Endothelial cell of umbilical vein (primary cell): ENCODE results near the gene ARHGEF1. TPM values are rescaled to one million over a fixed set of nuclear protein-coding genes. Genes with fewer than 3 reads are reported as not detected.

Experiments used
- BruUV-seq: library from RNA; stranded (reverse); fragments of 400-500 nt; replicated peaks from 2 replicates; lab custom pipeline; 2021; lab: Mats Ljungman, UMichigan
- CTCF ChIA-PET: fragments of 300-600, 350-600 bp; sonication (Branson Sonifier 250); formaldehyde crosslinking; loops from one replicate; lab custom pipeline; 2021; ENCODE audit warnings: antibody characterized with exemption, inconsistent platforms; lab: Charles Lee
- POLR2A ChIA-PET: fragments of 300-600, 350-600 bp; sonication (Branson Sonifier 250); formaldehyde crosslinking; loops from one replicate; lab custom pipeline; 2021; ENCODE audit warnings: antibody characterized with exemption, inconsistent platforms; lab: Charles Lee
- DNase-seq: peaks from one replicate; pipeline ENCODE4 v3.0.0-alpha.2; 2011; ENCODE audit warnings: low read depth, low spot score
- FAIRE-seq: peaks from 2 replicates; lab custom pipeline; 2011; peaks lifted over from hg19 to GRCh38; lab: Jason Lieb, UNC
- H2AFZ ChIP-seq: 2 replicates; pipeline ENCODE4 v1.6.0; 2012; ENCODE audit warnings: low read depth, low read length, control low read depth, inconsistent platforms
- H3K27ac ChIP-seq: 2 replicates; pipeline ENCODE4 v1.5.1; 2011; ENCODE audit warnings: low read depth, mild to moderate bottlenecking, control low read depth, low read length, moderate library complexity; ENCODE audit not compliant: insufficient read depth
- H3K27me3 ChIP-seq, 2 experiments: 2 replicates each; pipeline versions ENCODE4 v1.6.0 to v1.6.1; 2011; ENCODE audit warnings: low read length in 2 of 2, mixed read lengths in 1 of 2; ENCODE audit not compliant: control insufficient read depth in 2 of 2, insufficient read depth in 2 of 2
- H3K36me3 ChIP-seq, 2 experiments: 2 replicates in 1 of 2; 3 replicates in 1 of 2; pipeline ENCODE4 v1.5.1; 2011; ENCODE audit warnings: low read length in 2 of 2, mild to moderate bottlenecking in 1 of 2, moderate library complexity in 1 of 2; ENCODE audit not compliant: control insufficient read depth in 2 of 2, insufficient read depth in 2 of 2; ENCODE audit errors: extremely low read depth in 1 of 2
- H3K4me1 ChIP-seq: 3 replicates; pipeline ENCODE4 v1.5.1; 2011; ENCODE audit warnings: mild to moderate bottlenecking, low read length; ENCODE audit not compliant: control insufficient read depth, insufficient read depth; ENCODE audit errors: extremely low read depth
- H3K4me2 ChIP-seq: 2 replicates; pipeline ENCODE4 v1.6.1; 2011; ENCODE audit warnings: low read length, control low read depth, mixed read lengths; ENCODE audit not compliant: insufficient read depth
- H3K4me3 ChIP-seq, 3 experiments: fragments of 200-600 bp in 1 of 3; sonication (generic), shearing (Covaris generic) in 1 of 3; replicated peaks in 1 of 3; 2 replicates each; pipeline ENCODE4 v1.5.1; 2011 to 2016; ENCODE audit warnings: control low read depth in 3 of 3, low read length in 3 of 3, mild to moderate bottlenecking in 2 of 3, inconsistent platforms in 1 of 3, low read depth in 1 of 3, moderate library complexity in 1 of 3; ENCODE audit not compliant: insufficient read depth in 1 of 3
- H3K79me2 ChIP-seq: 2 replicates; pipeline ENCODE4 v1.6.0; 2012; ENCODE audit warnings: low read length, inconsistent platforms; ENCODE audit not compliant: control insufficient read depth, insufficient read depth
- H3K9ac ChIP-seq: replicated peaks from 2 replicates; pipeline ENCODE3; 2011; ENCODE audit warnings: low read length, control low read depth; ENCODE audit not compliant: insufficient read depth; ENCODE audit errors: extremely low read depth
- H3K9me1 ChIP-seq: replicated peaks from 3 replicates; pipeline ENCODE4 v1.6.0; 2011; ENCODE audit warnings: mild to moderate bottlenecking, low read length; ENCODE audit not compliant: control insufficient read depth, insufficient read depth; ENCODE audit errors: extremely low read depth
- H3K9me3 ChIP-seq: replicated peaks from 2 replicates; pipeline ENCODE4 v1.5.1; 2012; ENCODE audit warnings: low read length, inconsistent platforms; ENCODE audit not compliant: control insufficient read depth, insufficient read depth
- H4K20me1 ChIP-seq: replicated peaks from 2 replicates; pipeline ENCODE3; 2011; ENCODE audit warnings: mild to moderate bottlenecking, low read length; ENCODE audit not compliant: control insufficient read depth, insufficient read depth; ENCODE audit errors: extremely low read depth
- CTCF ChIP-seq, 2 donors: IDR thresholded peaks; 1 replicate in 1 of 2; 2 replicates in 1 of 2; pipeline ENCODE4 v1.5.1; 2011; ENCODE audit warnings: low read length in 2 of 2, mild to moderate bottlenecking in 2 of 2, moderate library complexity in 2 of 2, control low read depth in 1 of 2, inconsistent platforms in 1 of 2, low read depth in 1 of 2; ENCODE audit not compliant: insufficient read depth in 1 of 2; ENCODE audit errors: extremely low read depth in 1 of 2
- EZH2 ChIP-seq: IDR thresholded peaks from 2 replicates; pipeline ENCODE4 v1.6.1; 2012; ENCODE audit warnings: borderline replicate concordance, low read depth, mild to moderate bottlenecking, moderate library complexity, low read length, inconsistent platforms; ENCODE audit not compliant: severe bottlenecking
- FOS ChIP-seq: IDR thresholded peaks from 2 replicates; pipeline ENCODE4 v1.6.1; 2011; ENCODE audit warnings: mild to moderate bottlenecking, low read length, moderate library complexity, borderline replicate concordance; ENCODE audit not compliant: insufficient read depth
- GATA2 ChIP-seq: IDR thresholded peaks from 2 replicates; pipeline ENCODE4 v1.7.0; 2011; ENCODE audit warnings: low read depth, mild to moderate bottlenecking, moderate library complexity, mixed read lengths, low read length; ENCODE audit not compliant: insufficient read length, insufficient read depth
- JUN ChIP-seq: IDR thresholded peaks from 2 replicates; pipeline ENCODE4 v1.6.1; 2011; ENCODE audit warnings: borderline replicate concordance, low read depth; ENCODE audit not compliant: insufficient read length, insufficient read depth
- MYC ChIP-seq: IDR thresholded peaks from one replicate; pipeline ENCODE4 v1.6.1; 2011; ENCODE audit warnings: mild to moderate bottlenecking, low read depth, low read length
- POLR2A ChIP-seq: IDR thresholded peaks from 2 replicates; pipeline ENCODE4 v1.6.1; 2012; ENCODE audit warnings: low read depth, mild to moderate bottlenecking, control low read depth, low read length
- POLR2AphosphoS5 ChIP-seq: IDR thresholded peaks from 2 replicates; pipeline ENCODE4 v1.6.1; 2012; ENCODE audit warnings: low read depth, mild to moderate bottlenecking, control low read depth, low read length, moderate library complexity; ENCODE audit not compliant: insufficient read depth
- dilution Hi-C: fragments of 300-500 bp; cut with MboI; formaldehyde crosslinking; loops from one replicate; pipeline ENCODE4 v1.15.0; 2019; ENCODE audit warnings: low sequenced_read_pairs; ENCODE audit not compliant: extremely low pct_ligation_motif_present
- intact Hi-C: fragments of 100-400 bp; cut with micrococcal nuclease; formaldehyde crosslinking; loops from one replicate; pipeline ENCODE4 v1.10.0; 2022
- polyA plus RNA-seq, 4 experiments: library from polyadenylated mRNA; depleted of rRNA in 3 of 4; stranded (reverse) in 3 of 4; unstranded in 1 of 4; fragments of >200 nt; gene quantifications; 2 replicates each; pipeline versions ENCODE4 v1.2.1 to v1.2.3, GENCODE V29; 2011 to 2012; ENCODE audit warnings: missing spikeins in 1 of 4
- total RNA-seq: library from RNA; stranded (reverse); gene quantifications from 2 replicates; pipeline ENCODE4 v1.2.3, GENCODE V29; 2021
- TF ChIP-seq, protein P1 (sequence below): IDR thresholded peaks from 2 replicates; pipeline ENCODE4 v1.6.1; 2011; ENCODE audit not compliant: insufficient read depth, insufficient read length

The ARHGEF1 gene
- total and polyA plus RNA-seq, 2 donors (not counting 3 experiments of a cell fraction or from before 2014, with no cell fraction given): 65.4 to 123 TPM

- dilution Hi-C loops (no loop called here), intact Hi-C loops (no loop called here)
- no peaks in the 10 kb centered on the region for H4K20me1 ChIP-seq
- DNase-seq: no peak
- H3K9ac ChIP-seq: no peak overlapping the region
- TF ChIP-seq CTCF (IDR thresholded peaks at IDR 0.05; ENCODE audit: extremely low read depth in 1 of 2, insufficient read depth in 1 of 2, low read depth in 1 of 2, low read length in 2 of 2) (no peak), MYC (no peak), POLR2AphosphoS5 (no peak), FOS (no peak), POLR2A (no peak), JUN (no peak), EZH2 (no peak), GATA2 (no peak)
- TF ChIP-seq, protein P1, sequence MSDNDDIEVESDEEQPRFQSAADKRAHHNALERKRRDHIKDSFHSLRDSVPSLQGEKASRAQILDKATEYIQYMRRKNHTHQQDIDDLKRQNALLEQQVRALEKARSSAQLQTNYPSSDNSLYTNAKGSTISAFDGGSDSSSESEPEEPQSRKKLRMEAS: no peak
- H3K9me1 ChIP-seq: no peaks in the 10 kb centered on the region
- H3K79me2 ChIP-seq: no peaks in the 10 kb centered on the region
- BruUV-seq: no TSS peak
- H3K9me3 ChIP-seq: no peaks in the 10 kb centered on the region
- H3K4me1 ChIP-seq: no peaks in the 10 kb centered on the region
- no peaks in the 10 kb centered on the region for H3K27me3 ChIP-seq
- H2AFZ ChIP-seq: no peak overlapping the region
- H3K27ac ChIP-seq: no peak overlapping the region
- POLR2A ChIA-PET: no interaction called here
- no peak for FAIRE-seq
- CTCF ChIA-PET: interaction anchor here (0.9 to 1.3 kb wide), 2 partner anchors 17 to 28 kb away, joined by 3 to 5 read pairs; no protein-coding TSS in a partner anchor
- no peak overlapping the region for H3K4me2 ChIP-seq
- peaks cover 9 to 62% of the 10 kb centered on the region in 2 experiments for H3K36me3 ChIP-seq
- H3K4me3 ChIP-seq: no peak overlapping the region
Measured at GRCh38 chr19:41901707-41902360, 18.9 kb downstream of the ARHGEF1 start.
